COR-L47 (cell line): ENCODE measurements around the gene GALNS.
A peak's percentile ranks its signal among the peaks of the same experiment; 100 is the strongest.
"Not testable (repeated sequence)": the region's sequence is repeated elsewhere in the genome, so short reads cannot be mapped to it uniquely, and the experiment has no call there.

Source experiments
- DNase-seq: peaks from one replicate; lab custom pipeline; 2025; lab: John Stamatoyannopoulos, UW

GALNS gene

DNA sequence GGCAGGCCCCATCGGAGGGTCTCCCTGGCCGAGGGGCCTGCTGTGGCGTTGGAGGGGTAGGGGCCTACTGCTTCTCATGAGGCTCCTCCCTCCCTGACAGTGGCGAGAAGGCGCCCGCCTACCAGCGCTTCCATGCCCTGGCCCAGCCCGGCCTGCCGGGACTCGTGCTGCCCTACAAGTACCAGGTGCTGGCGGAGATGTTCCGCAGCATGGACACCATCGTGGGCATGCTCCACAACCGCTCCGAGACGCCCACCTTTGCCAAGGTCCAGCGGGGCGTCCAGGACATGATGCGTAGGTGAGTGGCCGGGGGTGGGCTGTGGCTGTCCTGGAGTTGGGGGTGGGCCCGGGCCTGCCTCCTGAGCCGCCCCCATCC, 51.4 kb downstream of the GALNS start:
- no peak for DNase-seq

- peak; percentile 40 for DNase-seq
These were observed 52.0 kb downstream of the GALNS start for GRCh38 chr16:88804552-88805339.

- no peak for DNase-seq
These were observed 52.6 kb downstream of the GALNS start for GRCh38 chr16:88804173-88804551.

DNA sequence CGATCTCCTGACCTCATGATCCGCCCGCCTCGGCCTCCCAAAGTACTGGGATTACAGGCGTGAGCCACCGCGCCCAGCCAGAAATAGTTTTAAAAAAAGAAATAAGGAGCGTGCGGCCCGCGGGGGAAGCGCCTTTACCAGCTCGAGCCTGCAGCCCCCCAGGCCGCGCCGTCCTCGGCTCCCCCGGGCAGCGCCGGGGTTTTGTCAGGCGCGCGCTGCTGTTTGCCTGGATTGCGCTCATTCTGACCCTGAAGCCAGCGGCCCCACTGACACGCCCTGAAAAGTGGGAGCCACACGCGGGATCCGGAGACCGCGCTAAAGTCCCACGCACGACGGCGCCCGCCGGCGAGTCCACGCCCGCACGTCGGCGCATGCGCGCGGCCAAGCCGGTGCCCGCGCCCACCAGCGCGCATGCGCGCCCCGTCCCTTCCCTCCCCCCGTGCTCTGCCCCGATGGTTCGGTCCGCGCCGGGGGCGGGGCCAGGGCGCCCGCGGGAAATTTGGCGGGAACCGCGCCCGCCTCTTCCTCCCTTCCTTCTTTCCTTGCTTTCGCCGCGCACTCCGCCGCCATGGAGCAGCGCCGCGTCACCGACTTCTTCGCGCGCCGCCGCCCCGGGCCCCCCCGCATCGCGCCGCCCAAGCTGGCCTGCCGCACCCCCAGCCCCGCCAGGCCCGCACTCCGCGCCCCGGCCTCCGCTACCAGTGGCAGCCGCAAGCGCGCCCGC, 53.3 kb downstream of the GALNS start, which contains the start of gene CDT1:
Gene CDT1 (plus strand): TSS at position 526 of the 724 bp plus-strand sequence. CDS start 43 bp downstream, at position 569.
- peak; percentile 68 for DNase-seq

GRCh38 chr16:88800277-88800592, 56.5 kb downstream of the GALNS start:
- no peak for DNase-seq

DNA sequence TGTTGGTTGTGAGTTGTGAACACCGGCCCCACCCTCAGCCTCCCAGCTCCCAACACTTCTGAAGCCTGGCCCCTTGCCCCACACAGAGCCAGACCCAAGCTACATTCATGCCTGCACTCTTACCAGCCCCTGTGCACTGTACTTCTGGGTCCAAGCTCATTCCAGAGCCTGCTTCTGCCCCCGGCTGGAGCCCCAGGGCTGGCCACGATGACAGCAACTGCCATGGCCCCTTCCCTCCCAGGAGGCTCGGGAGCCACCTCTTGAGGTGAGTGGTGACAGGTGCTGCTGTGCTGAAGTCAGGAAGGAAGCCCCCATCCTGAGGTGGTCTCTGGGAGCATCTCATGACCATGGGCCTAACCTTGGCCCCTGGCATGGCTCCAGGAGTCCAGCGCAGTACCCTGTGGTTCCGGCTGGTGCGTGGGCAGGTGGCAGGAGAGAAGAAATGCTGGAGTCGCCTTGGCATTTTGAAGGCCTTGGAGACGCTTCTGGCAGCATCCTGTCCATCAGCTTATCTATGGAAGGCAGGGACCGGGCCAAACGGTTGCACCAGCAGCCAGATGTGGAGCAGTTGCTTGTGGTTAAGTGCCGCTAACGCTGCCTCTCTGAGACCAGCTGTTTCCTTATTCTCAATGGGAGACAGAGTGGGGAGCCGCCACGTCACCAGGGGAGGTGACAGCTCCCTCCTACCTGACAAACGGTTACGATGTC, 57.0 kb downstream of the GALNS start:
- no peak for DNase-seq

GRCh38 chr16:88798772-88799455, 57.8 kb downstream of the GALNS start:
- no peak for DNase-seq

DNA sequence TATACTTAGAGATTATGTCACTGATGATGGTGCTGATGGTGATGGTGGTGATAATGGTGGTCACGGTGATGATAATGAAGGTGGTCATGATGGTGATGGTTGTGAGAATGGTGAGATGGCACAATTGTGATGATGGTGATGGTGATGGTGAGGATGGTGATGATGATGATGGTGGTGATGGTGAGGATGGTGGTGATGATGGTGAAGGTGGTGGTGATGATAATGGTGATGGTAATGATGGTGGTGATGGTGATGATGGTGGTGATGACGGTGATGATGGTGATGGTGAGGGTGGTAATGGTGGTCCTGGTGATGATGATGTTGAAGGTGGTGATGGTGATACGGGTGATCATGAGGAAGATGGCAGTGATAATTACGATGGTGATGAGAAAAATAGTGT, 58.7 kb downstream of the GALNS start:
- DNase-seq: no peak

GRCh38 chr16:88796278-88796677, 60.5 kb downstream of the GALNS start:
- no peak for DNase-seq

DNA sequence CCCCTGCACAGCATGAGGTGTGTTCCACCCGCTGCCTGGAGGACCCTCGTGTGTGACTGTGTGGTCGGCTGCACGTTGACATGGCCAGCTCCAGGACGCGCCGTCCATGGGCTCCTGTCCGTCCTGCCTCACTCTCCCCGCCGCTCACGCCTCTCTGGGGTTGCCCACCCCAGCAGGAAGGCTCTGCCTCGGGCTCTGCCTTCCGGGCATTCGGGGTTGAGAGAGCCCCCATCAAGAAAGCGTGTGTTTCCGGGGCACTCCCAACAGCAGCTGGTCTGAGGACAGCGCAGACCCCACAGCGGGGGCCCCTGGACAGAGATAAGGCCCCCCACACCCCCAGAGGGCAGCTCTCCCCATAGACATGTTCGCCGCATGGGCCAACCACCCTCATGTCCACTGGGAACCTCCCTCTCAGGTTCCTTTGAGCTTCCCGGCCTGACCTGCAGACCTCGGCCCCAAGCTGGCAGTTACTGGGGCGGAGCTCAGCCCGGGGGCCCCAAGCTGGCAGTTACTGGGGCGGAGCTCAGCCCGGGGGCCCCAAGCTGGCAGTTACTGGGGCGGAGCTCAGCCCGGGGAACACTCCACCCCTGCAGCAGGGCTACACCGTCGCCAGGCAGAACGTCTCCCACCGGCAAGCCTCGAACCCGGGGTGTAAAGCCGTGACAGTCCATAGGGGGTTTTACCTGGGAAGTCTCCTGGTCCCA, 63.3 kb downstream of the GALNS start:
- no peak for DNase-seq

DNA sequence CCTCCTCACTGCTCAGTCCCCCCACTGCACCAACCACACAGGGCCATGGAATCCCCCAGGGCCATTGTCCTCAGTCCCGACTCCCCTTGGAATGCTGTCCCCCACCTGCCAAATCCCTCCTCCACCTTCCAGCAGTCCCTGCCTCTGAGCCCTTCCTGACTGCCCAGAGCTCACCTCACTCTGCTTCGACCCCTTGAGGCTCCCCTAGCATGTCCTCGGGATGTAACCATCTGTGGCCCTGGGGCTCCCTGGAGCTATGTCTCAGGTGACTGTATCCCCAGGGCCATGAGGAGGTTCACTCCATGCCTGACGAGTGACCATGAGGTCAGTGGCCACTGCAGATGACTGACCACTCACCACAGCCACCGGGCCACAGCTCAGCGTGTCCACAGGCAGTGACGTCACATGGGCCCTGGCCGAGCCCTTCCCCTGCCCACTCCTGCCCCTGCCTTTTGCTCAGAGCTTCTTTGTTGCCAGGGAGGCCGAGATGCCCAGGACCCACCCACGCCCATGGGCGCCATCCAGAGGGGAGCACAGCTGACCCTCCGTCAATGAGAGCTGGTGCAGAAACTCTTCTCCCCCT, 64.0 kb downstream of the GALNS start:
- no peak for DNase-seq

- no peak for DNase-seq
These were observed 64.6 kb downstream of the GALNS start for GRCh38 chr16:88792078-88792550.

- no peak for DNase-seq
These were observed 66.2 kb downstream of the GALNS start for GRCh38 chr16:88790312-88791211.

DNA sequence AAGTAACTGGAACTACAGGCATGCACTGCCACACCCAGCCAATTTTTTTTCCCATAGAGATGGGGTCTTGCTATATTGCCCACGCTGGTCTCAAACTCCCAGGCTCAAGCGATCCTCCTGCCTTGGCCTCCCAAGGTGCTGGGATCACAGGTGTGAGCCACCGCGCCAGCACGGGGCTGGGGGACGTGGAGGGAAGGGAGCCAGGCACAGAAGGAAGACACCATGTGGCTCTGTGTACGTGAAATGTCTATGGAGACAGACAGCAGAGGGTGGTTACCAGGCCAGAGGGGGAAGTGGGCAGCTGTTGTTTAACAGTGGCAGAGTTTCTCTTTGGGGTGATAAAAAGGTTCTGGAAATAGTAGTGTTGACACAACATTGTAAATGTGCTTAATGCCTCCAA, 67.2 kb downstream of the GALNS start:
- no peak for DNase-seq

DNA sequence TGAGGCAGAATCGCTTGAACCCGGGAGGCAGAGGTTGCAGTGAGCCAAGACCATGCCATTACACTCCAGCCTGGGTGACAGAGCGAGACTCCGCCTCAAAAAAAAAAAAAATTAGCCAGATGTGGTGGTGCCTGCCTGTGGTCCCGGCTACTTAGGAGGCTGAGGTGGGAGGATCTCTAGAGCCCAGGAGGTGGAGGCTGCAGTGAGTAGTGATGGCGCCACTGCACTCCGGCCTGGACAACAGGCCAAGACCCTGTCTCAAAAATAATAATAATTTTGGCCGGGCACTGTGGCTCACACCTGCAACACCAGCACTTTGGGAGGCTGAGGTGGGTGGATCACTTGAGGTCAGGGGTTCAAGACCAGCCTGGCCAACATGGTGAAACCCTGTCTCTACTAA, 68.0 kb downstream of the GALNS start:
- DNase-seq: not testable (repeated sequence)

DNA sequence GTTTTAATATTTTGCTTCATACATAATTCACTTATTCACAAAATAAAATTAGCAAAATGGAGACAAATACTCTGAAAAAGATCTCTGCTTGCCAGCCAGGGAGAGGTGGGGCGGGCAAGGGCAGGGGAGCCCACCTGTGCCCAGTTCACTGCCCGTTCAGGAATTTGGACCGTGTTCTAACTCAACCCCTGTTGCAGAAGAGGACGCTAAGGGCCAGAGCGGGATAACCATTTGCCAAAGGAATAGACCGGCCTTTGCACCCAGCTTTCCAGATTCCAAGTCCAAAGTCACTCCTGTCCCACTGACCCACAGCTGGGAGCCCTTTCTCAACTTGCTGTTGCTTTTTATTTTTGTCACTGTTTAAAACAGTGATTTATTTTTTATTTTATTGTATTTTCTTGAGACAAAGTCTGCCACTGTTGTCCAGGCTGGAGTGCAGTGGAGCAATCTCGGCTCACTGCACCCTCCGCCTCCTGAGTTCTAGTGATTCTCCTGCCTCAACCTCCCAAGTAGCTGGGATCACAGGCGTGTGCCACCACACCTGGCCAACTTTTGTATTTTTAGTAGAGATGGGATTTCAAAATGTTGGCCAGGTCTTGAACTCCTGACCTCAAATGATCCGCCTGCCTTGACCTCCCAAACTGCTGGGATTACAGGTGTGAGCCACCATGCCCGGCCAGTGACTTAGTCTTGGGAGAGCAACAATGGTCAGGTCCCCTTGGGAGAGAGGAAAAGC, 69.0 kb downstream of the GALNS start:
- DNase-seq: no peak

GRCh38 chr16:88785106-88785924, 71.4 kb downstream of the GALNS start, which contains the start of gene PIEZO1:
PIEZO1 (minus strand) TSS chr16:88785220; CDS start chr16:88784964, 256 bp downstream.
- DNase-seq: no peak

- DNase-seq: no peak
These were observed 72.0 kb downstream of the GALNS start for GRCh38 chr16:88784856-88785105.
